NCI-H345 treated with DMSO at 0.1 percent for 48 hours (cell line): ENCODE measurements around the gene VAMP2.
A peak's percentile ranks its signal among the peaks of the same experiment; 100 is the strongest.

Experiments
- DNase-seq: peaks from one replicate; lab custom pipeline; 2025; ENCODE audit not compliant: unreplicated experiment; lab: John Stamatoyannopoulos, UW

Gene VAMP2

GRCh38 chr17:8124350-8125153, 38.2 kb downstream of the VAMP2 start:
- peak; percentile 15 for DNase-seq

GRCh38 chr17:8123695-8124349, 38.9 kb downstream of the VAMP2 start, which contains the start of gene HES7:
Gene HES7, minus strand, starts transcription at chr17:8124106. Its CDS starts 22 bp downstream, at chr17:8124084.
- no peak for DNase-seq

GRCh38 chr17:8122924-8123694, 39.6 kb downstream of the VAMP2 start:
- DNase-seq, result no peak

- DNase-seq, result no peak
Observed at GRCh38 chr17:8122422-8122923, 40.3 kb downstream of the VAMP2 start.

- DNase-seq, result no peak
Observed at GRCh38 chr17:8121681-8122421, 40.9 kb downstream of the VAMP2 start.

- DNase-seq, result no peak
Observed at GRCh38 chr17:8121407-8121680, 41.4 kb downstream of the VAMP2 start.

GRCh38 chr17:8120520-8121406, 42.0 kb downstream of the VAMP2 start:
- peak; percentile 59 for DNase-seq

GRCh38 chr17:8119581-8120519, 42.9 kb downstream of the VAMP2 start:
- peak; percentile 72 for DNase-seq

DNA sequence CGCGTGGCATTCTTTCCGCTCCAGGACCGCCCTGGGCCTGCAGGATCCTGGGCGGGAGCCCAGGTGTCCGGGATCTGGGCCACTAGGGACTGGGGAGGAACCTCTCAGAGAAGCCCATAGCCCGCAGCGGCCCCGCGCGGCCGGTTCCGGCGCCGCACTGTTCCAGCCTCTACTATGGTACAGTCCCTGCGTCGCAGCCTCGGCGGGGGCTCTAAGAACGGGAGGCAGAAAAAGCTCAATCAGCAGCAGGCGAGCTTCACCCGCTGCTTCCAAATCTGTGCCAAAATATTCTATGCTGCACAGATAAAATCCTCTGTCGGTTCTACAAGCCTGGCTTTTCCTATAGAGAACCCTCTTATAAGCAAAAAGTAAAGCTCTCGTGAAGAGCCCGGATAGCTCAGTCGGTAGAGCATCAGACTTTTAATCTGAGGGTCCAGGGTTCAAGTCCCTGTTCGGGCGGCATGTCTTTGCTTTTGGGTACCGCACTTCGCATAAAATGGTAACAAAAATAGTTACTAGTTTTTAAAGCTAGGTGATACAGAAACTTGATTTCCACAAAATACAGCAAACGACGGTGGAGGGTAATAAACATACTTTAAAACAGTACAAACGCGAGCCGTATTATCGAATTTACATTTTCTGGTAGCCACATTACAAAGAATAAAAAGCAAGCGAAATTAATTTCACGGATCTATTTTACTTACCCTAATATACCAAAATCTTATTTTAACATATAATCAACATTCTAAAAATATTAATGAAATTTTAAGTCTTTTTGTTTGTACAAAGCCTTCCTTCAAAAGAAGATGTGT, 43.8 kb downstream of the VAMP2 start:
- DNase-seq, result peak; percentile 53

DNA sequence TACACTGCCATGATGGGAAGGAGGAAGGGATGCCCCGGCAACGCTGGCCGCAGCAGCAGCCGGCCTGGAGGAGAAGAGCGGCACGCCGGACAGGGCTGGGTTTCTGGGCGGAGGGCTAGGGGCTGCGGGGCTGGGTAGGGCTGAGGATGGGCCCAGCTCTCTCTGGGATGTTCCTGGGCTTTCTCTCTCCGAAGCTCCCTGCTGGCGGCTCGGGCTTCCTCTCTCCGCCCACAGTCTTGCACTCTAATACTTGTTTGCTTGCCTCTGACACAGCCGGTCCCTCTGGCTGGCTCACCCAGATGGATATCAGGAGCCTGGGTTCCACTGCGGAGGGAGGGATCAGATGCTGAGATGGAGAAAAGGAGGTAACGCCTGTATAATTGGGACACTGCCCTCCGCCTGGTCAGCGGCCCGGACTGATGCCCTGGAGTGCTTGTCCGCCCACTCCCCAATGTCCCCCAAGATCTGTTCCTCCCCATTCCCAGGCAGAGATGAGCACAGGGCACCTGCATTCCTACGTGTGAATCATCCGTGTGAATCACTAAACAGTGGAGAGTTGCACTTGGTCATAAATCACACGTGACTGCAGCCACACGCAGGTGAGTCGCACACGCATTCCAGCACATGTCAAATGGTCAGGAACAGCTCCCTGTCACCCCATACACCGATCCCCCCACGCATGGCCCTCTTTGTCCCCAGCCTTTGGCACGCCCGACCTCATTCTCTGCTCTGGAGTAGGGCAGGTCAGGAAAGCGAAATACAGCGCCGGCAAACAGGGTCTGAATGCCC, 44.6 kb downstream of the VAMP2 start, which contains the start of gene ALOXE3:
TSS of gene ALOXE3 (minus strand) at position 535 of the 789 bp plus-strand sequence. CDS start at position 11, 524 bp downstream.
- no peak for DNase-seq

GRCh38 chr17:8117367-8117979, 45.3 kb downstream of the VAMP2 start:
- DNase-seq, result no peak

DNA sequence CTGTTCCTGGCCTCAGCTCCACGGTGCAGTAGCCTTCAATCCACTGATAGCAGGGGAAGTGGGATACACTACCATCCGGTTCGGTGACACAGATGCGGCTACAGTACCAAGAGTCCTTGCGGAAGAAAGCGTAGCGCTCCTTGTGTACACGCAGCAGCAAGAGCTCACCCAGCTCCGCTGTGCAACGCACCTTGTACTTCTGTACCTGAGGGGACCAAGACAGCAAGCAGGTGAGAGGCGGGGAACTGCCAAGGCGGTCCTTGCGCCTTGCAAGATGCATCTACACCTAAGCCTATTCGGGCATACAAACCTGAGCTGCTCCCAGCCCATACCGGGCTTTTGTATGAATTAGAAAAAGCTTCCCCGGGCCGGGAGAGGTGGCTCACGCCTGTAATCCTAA, 46.0 kb downstream of the VAMP2 start:
- DNase-seq, result no peak

- DNase-seq, result no peak
Observed at GRCh38 chr17:8110907-8111306, 51.8 kb downstream of the VAMP2 start.

- no peak for DNase-seq
Observed at GRCh38 chr17:8110456-8110804, 52.3 kb downstream of the VAMP2 start.

GRCh38 chr17:8109661-8110455, 52.9 kb downstream of the VAMP2 start:
- DNase-seq, result peak; percentile 45
